GM13976 (cell line): ENCODE measurements around the gene RABGGTA.

ENCODE experiments used
- DNase-seq: peaks from one replicate; pipeline ENCODE4 v3.0.0; 2012; ENCODE audit warnings: low spot score
- in situ Hi-C: fragments of 300-500 bp; cut with MboI; formaldehyde crosslinking; loops from one replicate; pipeline ENCODE4 v1.12.0; 2022; ENCODE audit warnings: low sequenced_read_pairs, mixed read lengths, inconsistent platforms; ENCODE audit not compliant: unreplicated experiment
- TF ChIP-seq, protein P1 (sequence below): IDR thresholded peaks from 2 replicates; pipeline ENCODE4 v1.5.1; 2012; ENCODE audit warnings: borderline replicate concordance, mild to moderate bottlenecking; ENCODE audit not compliant: insufficient read depth; ENCODE audit errors: extremely low read depth, missing control alignments, control extremely low read depth

Gene RABGGTA

DNA sequence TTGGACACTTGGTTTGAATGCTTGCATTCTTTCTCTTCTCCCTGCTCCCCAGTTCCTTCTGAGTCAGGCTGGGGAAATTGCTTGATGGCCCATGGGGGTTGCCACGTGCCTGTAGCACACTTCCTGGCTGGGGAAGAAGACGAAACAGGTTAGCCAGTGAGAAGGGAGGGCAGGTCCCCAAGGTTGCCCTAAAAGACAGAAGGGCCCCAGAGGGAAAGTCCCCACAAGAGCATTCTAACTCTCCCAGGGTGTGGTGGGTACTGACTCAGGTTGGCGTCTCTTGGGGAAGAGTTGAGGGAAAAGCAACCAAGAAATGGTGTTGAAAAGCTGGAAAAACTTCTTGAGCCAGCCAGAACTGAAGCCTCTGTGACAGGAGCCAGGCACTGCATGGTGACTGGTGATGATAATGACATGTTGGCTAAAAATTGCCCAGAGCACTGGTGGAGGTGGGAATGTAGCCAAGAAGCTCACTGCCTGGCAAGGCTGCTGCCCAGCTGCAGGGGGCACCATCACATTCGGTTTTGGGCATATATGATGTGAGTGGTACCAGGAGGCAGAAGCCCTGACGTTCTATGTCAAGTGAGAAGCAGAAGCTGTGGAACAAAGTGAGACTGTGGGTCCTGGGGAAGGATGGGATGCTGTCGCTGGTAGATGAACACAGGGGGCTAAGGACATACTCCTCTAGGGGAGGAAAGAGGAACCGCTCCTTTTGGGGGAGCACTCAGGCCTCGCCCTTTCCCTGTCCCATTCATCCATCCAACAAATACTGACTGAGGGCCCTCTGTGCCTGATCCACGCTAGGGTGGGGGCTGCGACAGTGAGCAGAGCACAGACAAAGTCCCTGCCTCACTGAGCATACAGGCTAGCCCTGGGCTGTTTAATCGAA lies 8.1 kb upstream of the RABGGTA start:
- TF ChIP-seq, protein P1, sequence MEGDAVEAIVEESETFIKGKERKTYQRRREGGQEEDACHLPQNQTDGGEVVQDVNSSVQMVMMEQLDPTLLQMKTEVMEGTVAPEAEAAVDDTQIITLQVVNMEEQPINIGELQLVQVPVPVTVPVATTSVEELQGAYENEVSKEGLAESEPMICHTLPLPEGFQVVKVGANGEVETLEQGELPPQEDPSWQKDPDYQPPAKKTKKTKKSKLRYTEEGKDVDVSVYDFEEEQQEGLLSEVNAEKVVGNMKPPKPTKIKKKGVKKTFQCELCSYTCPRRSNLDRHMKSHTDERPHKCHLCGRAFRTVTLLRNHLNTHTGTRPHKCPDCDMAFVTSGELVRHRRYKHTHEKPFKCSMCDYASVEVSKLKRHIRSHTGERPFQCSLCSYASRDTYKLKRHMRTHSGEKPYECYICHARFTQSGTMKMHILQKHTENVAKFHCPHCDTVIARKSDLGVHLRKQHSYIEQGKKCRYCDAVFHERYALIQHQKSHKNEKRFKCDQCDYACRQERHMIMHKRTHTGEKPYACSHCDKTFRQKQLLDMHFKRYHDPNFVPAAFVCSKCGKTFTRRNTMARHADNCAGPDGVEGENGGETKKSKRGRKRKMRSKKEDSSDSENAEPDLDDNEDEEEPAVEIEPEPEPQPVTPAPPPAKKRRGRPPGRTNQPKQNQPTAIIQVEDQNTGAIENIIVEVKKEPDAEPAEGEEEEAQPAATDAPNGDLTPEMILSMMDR = peak; percentile 29
- DNase-seq = no peak
- in situ Hi-C loops = no loop called here

DNA sequence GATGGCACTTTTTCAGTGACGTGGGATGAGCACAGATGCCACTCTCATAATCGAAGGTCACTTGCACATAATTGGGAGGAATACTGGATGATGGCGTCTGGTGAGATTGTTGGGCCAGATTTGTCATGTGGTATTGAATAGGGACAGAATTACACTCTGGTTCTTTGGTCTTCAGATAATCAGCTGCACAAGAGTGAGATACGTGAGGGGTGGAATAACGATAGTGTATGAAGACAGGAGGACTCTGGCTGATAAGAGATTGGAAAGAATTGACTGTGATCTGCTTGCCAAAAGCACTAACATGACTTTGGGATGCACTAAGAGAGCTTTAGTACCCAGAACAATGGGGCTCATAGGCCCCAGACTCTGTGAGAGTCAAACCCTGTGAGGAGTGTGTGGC lies 7.0 kb upstream of the RABGGTA start:
- TF ChIP-seq, protein P1 = no peak
- no peak for DNase-seq
- in situ Hi-C loops = no loop called here

DNA sequence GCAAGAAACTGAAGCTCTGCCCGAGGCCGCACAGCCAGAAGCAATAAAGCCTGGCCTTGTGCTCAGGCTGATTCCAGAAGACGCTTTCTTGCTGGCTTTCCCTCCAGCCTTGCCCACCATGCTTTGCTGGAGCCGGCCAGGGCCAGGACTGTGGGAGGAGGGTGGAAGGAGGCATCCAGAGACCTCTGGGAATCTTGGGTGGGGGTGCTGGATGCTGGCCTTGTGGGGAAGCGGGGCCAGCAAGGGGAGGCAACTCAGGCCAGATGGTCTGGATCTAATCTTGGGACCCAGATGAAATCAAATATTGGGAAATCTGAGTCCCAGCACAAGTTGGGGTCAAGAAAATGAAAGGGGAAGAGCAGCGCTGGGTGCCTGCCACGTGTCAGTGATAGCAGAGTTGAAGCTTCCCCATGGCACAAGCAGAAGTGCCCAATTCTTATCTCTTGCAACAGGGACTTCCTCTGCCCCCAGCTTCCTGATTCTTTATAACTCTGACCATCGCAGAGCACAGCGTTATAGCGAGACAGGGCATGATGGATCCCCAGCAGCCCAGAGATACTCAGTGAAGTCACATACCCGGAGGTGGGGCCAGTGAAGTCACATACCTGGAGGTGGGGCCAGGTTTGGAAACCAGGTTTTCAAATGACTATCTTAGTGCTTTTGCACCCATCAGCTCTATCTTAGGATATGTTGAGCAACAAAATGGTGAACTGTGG lies 6.4 kb upstream of the RABGGTA start:
- in situ Hi-C loops = no loop called here
- no peak for DNase-seq
- TF ChIP-seq, protein P1 = no peak

DNA sequence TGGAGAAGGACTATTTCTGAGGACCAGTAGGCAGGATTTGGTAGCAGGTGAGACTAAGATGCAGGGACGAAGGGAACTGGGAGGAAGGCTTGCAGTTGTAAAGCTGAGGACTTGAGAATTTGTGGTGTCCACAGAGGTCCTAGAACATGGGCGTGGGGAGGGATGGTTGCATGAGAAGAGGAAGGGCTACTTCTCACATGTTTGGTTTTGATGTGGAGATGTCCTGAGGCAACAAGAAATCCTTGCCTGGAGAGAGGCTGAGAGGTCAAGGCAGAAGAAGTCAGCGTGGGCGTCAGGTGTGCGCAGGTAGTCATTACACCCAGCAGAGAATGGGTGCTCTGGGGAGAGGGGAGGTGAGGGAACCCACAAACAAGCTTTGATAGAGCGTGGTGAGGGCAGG lies 5.7 kb upstream of the RABGGTA start:
- in situ Hi-C loops = no loop called here
- TF ChIP-seq, protein P1 = no peak
- DNase-seq = no peak

DNA sequence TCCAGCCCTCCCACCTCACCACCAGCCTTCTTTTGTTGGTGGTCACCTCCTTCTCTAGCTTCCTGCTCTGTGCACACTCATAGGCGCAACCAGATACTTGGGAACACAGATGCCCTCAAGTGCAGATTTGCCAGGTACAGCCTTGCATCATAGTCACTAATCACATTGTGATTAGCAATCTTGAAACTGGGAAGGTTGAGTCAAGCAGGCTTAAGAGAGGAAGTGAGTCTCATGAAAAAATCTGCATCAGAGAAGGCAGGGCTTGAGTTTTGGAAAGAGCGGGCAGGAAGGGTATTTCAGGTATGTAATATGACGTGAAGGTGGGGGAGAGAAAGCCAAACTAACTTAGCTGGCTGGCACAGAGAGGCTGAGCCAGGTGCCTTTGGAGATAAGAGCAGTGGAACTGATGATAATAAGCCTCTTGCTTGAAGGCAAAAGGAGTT lies 2.7 kb upstream of the RABGGTA start:
- in situ Hi-C loops = no loop called here
- peak; percentile 68 for DNase-seq
- TF ChIP-seq, protein P1 = no peak

DNA sequence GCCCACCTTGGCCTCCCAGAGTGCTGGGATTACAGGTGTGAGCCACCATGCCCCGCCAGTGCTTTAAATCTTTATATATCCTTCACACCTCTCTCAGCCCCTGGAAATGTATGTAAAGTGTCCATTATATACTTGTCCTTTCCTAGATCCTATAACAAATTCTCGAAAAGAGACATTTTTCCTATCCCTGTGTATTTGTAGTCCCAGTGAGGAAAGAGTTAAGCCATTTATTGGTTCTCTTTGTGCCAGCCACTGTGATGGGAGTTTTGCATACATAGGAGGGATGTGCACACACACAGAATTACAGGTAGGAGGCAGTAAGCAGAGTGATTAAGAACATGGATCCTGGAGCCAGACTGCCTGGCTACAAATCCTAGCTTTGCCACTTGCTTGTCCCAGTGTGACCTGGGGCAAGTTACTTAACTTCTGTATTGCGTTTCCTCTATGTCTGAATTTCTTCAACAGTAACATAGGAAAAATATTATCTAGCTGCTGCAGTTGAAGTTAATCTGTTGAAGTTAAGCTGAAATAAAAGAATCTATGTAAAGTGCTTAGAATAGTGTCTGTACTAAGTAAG lies 2.1 kb upstream of the RABGGTA start:
- in situ Hi-C loops = no loop called here
- DNase-seq = no peak
- TF ChIP-seq, protein P1 = peak; percentile 18
